Skeletal muscle satellite cell (primary cell): ENCODE data around the gene GRK3.
"Not testable (repeated sequence)": the region's sequence is repeated elsewhere in the genome, so short reads cannot be mapped to it uniquely, and the experiment has no call there.

Experiments used
- H3K27me3 ChIP-seq: 2 replicates; pipeline ENCODE4 v1.7.0; 2013; ENCODE audit warnings: low read length; ENCODE audit not compliant: control insufficient read depth, insufficient read depth
- H3K36me3 ChIP-seq: 2 replicates; pipeline ENCODE4 v1.7.0; 2013; ENCODE audit warnings: mild to moderate bottlenecking, control low read depth, low read length; ENCODE audit not compliant: insufficient read depth
- H3K4me1 ChIP-seq: 2 replicates; pipeline ENCODE4 v1.7.0; 2013; ENCODE audit warnings: low read length; ENCODE audit not compliant: control insufficient read depth, insufficient read depth
- H3K4me2 ChIP-seq: 2 replicates; pipeline ENCODE4 v1.7.0; 2013; ENCODE audit warnings: mild to moderate bottlenecking, low read length
- H3K4me3 ChIP-seq: 2 replicates; pipeline ENCODE4 v1.7.0; 2013; ENCODE audit warnings: low read length
- H3K9ac ChIP-seq: 2 replicates; pipeline ENCODE4 v1.7.0; 2013; ENCODE audit warnings: mild to moderate bottlenecking, low read depth, low read length, moderate library complexity
- H3K9me3 ChIP-seq: replicated peaks from 2 replicates; pipeline ENCODE4 v1.7.0; 2013; ENCODE audit warnings: mild to moderate bottlenecking, control low read depth, low read length

Gene GRK3

GRCh38 chr22:25574736-25575135 lies 10.3 kb downstream of the GRK3 start:
- Histone ChIP-seq H3K4me1 (no peaks in the 10 kb centered on the region), H3K9ac (no peak overlapping the region), H3K9me3 (no peaks in the 10 kb centered on the region), H3K4me2 (no peak overlapping the region), H3K27me3 (peaks cover 22% of the 10 kb centered on the region), H3K36me3 (no peaks in the 10 kb centered on the region), H3K4me3 (no peak overlapping the region)

GRCh38 chr22:25575674-25576392 lies 11.4 kb downstream of the GRK3 start:
- H3K9me3 ChIP-seq, H3K9ac ChIP-seq, H3K36me3 ChIP-seq, H3K4me2 ChIP-seq, H3K4me1 ChIP-seq, H3K4me3 ChIP-seq: not testable (repeated sequence)
- H3K27me3 ChIP-seq = peaks cover 16% of the 10 kb centered on the region

DNA sequence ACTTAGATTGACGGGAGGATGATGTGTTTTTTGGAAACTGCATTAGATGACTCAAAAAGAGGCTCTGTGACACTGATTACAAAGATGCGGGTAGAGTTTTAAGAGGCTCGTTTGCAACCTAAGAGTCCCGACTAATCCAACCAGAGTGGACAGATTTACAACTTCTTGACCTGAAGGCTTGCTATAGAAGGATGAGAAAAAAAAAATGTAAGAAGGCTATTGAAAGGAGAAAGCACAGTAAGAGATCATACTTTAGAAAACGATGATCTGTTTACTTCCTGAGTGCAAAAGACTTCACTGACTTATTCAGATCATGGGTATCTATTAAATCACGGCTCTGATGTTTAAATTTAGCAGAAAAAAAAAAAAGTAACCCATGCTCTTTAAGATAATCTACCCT lies 17.0 kb downstream of the GRK3 start:
- H3K4me1 ChIP-seq, H3K36me3 ChIP-seq, H3K4me2 ChIP-seq, H3K9me3 ChIP-seq, H3K4me3 ChIP-seq, H3K27me3 ChIP-seq, H3K9ac ChIP-seq: not testable (repeated sequence)

DNA sequence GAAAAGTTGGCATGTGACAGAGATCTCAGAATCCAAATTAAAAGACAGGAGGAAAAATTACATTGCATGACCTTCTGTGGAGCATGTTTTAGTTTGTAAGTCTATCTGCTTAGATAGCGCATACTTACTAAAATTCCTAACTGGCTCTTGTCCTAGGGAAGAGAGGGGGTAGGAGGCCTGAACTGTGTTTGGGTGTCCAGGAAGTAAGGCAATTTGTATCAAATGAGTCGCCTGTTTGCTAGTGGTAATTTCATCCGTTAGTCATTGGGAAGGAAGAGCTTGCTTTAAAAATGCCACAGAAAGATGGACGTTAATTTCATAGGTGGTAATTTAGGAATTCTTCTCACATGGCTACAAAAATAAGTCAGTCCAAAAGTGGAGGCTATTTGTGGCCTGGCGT lies 18.5 kb downstream of the GRK3 start:
- H3K4me1 ChIP-seq = peaks cover 9% of the 10 kb centered on the region
- H3K27me3 ChIP-seq = no peaks in the 10 kb centered on the region
- H3K36me3 ChIP-seq = no peaks in the 10 kb centered on the region
- H3K9me3 ChIP-seq = no peaks in the 10 kb centered on the region
- no peak overlapping the region for H3K9ac ChIP-seq
- no peak overlapping the region for H3K4me2 ChIP-seq
- no peak overlapping the region for H3K4me3 ChIP-seq

GRCh38 chr22:25584993-25585392 lies 20.5 kb downstream of the GRK3 start:
- H3K4me1 ChIP-seq, H3K9me3 ChIP-seq, H3K36me3 ChIP-seq, H3K4me3 ChIP-seq, H3K9ac ChIP-seq, H3K4me2 ChIP-seq, H3K27me3 ChIP-seq: not testable (repeated sequence)

GRCh38 chr22:25589664-25590063 lies 25.2 kb downstream of the GRK3 start:
- H3K9me3 ChIP-seq, H3K4me3 ChIP-seq, H3K4me2 ChIP-seq, H3K9ac ChIP-seq, H3K4me1 ChIP-seq, H3K36me3 ChIP-seq, H3K27me3 ChIP-seq: not testable (repeated sequence)

- not testable (repeated sequence) for H3K36me3 ChIP-seq, H3K9ac ChIP-seq, H3K9me3 ChIP-seq, H3K4me2 ChIP-seq, H3K4me3 ChIP-seq, H3K27me3 ChIP-seq, H3K4me1 ChIP-seq
Measured at GRCh38 chr22:25593323-25593722, 28.8 kb downstream of the GRK3 start.

DNA sequence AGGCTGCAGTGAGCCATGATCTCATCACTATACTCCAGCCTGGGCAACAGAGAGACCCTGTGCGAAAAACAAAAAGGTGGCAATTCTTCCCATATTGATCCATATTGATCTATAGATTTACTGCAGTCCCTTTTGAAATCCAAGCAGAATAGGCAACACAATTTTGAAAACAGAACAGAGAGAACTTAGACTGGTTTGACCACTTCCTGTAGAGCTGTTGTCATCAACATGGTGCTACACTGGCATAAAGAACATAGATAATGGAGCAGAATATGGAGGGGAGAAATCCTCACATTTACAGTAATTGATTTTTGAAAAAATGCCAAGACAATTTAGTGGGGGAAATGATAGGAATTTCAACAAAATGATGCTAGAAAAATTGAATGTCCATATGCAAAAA lies 34.1 kb downstream of the GRK3 start:
- no peaks in the 10 kb centered on the region for H3K36me3 ChIP-seq
- H3K4me3 ChIP-seq = no peak overlapping the region
- H3K9ac ChIP-seq = no peak overlapping the region
- no peaks in the 10 kb centered on the region for H3K9me3 ChIP-seq
- H3K27me3 ChIP-seq = no peaks in the 10 kb centered on the region
- H3K4me2 ChIP-seq = no peak overlapping the region
- H3K4me1 ChIP-seq = no peaks in the 10 kb centered on the region

- no peak overlapping the region for H3K4me2 ChIP-seq
- no peaks in the 10 kb centered on the region for H3K4me1 ChIP-seq
- no peaks in the 10 kb centered on the region for H3K9me3 ChIP-seq
- no peaks in the 10 kb centered on the region for H3K36me3 ChIP-seq
- no peaks in the 10 kb centered on the region for H3K27me3 ChIP-seq
- H3K4me3 ChIP-seq = no peak overlapping the region
- H3K9ac ChIP-seq = no peak overlapping the region
Measured at GRCh38 chr22:25602445-25602844, 38.0 kb downstream of the GRK3 start.

DNA sequence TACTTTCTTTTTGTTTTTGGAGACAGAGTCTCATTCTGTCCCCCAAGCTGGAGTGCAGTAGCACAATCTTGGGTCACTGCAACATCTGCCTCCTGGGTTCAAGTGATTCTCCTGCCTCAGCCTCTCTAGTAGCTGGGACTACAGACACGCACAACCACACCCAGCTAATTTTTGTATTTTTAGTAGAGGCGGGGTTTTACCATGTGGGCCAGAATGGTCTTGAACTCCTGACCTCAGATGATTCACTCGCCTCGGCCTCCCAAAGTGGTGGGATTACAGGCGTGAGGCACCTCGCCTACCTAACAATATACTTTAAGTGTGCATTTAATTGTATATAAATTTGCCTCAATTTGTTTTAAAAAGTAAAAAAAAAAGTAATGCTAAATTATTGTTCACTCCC lies 38.4 kb downstream of the GRK3 start:
- Histone ChIP-seq H3K27me3 (no peaks in the 10 kb centered on the region), H3K4me3 (no peak overlapping the region), H3K4me2 (no peak overlapping the region), H3K36me3 (no peaks in the 10 kb centered on the region), H3K4me1 (no peaks in the 10 kb centered on the region), H3K9me3 (no peaks in the 10 kb centered on the region), H3K9ac (no peak overlapping the region)

GRCh38 chr22:25605146-25605545 lies 40.7 kb downstream of the GRK3 start:
- H3K4me2 ChIP-seq, H3K4me3 ChIP-seq, H3K27me3 ChIP-seq, H3K36me3 ChIP-seq, H3K9me3 ChIP-seq, H3K9ac ChIP-seq, H3K4me1 ChIP-seq: not testable (repeated sequence)

- H3K36me3 ChIP-seq, H3K9me3 ChIP-seq, H3K4me2 ChIP-seq, H3K9ac ChIP-seq, H3K27me3 ChIP-seq, H3K4me3 ChIP-seq, H3K4me1 ChIP-seq: not testable (repeated sequence)
Measured at GRCh38 chr22:25605565-25605964, 41.1 kb downstream of the GRK3 start.
